Measurements from ENCODE around the gene KIFC1. TPM values are rescaled to one million over a fixed set of nuclear protein-coding genes. Genes with fewer than 3 reads are reported as not detected.

The KIFC1 gene
- total and polyA plus RNA-seq, 9 of the 15 experiments (the other 6 are each of a cell fraction or from before 2014, with no cell fraction given): 1.3 to 95.2 (median 76.9) TPM

DNA sequence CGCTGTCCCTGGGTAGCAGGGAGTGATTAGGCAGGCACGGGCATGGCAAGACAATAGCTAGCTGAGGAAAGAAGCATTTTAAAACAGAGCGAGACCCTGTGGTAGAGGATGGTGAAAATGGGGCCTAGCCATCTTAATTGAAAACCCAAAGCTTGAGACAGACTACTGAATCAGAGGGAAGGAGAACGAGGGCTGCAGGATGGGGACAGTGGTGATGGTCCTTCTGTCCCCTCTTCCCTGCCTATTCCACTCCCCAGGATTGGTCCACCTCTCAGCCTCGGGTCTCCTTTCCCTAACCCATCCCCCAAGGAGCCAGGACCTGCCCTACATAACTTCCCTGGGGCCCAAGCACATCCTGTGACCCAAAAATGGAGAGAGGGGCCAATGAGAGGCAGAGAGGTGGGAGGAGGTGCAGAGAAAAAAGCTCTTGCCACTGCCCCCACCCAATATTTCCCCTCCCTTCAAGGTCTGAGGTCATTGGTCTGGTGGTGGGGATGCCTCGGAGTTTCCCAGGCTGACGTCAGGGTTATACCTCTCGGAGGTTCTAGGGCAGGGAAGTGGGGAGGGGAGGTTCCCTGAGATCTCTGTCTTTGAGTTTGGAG is 27.2 kb downstream of the KIFC1 start (continued):
- TF ChIP-seq ZNF764 (CRISPR knock-in tag; IDR thresholded peaks at IDR 0.05; ENCODE audit: low read depth): no peak
- TF ChIP-seq, protein P1, sequence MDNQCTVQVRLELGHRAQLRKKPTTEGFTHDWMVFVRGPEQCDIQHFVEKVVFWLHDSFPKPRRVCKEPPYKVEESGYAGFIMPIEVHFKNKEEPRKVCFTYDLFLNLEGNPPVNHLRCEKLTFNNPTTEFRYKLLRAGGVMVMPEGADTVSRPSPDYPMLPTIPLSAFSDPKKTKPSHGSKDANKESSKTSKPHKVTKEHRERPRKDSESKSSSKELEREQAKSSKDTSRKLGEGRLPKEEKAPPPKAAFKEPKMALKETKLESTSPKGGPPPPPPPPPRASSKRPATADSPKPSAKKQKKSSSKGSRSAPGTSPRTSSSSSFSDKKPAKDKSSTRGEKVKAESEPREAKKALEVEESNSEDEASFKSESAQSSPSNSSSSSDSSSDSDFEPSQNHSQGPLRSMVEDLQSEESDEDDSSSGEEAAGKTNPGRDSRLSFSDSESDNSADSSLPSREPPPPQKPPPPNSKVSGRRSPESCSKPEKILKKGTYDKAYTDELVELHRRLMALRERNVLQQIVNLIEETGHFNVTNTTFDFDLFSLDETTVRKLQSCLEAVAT (IDR thresholded peaks at IDR 0.05): no peak
- TF ChIP-seq NR2C1 (IDR thresholded peaks at IDR 0.05): no peak
- TF ChIP-seq NR2C1 (tag; IDR thresholded peaks at IDR 0.05): no peak
- TF ChIP-seq, protein P2, sequence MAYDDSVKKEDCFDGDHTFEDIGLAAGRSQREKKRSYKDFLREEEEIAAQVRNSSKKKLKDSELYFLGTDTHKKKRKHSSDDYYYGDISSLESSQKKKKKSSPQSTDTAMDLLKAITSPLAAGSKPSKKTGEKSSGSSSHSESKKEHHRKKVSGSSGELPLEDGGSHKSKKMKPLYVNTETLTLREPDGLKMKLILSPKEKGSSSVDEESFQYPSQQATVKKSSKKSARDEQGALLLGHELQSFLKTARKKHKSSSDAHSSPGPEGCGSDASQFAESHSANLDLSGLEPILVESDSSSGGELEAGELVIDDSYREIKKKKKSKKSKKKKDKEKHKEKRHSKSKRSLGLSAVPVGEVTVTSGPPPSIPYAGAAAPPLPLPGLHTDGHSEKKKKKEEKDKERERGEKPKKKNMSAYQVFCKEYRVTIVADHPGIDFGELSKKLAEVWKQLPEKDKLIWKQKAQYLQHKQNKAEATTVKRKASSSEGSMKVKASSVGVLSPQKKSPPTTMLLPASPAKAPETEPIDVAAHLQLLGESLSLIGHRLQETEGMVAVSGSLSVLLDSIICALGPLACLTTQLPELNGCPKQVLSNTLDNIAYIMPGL (CRISPR knock-in tag; IDR thresholded peaks at IDR 0.05): 0 out of 2 replicates have a peak, but pooled peaks have one; percentile 3
- peak; percentile 76; the same call in 1 of the 2 replicates for TF ChIP-seq ZNF561 (CRISPR knock-in tag; conservative IDR thresholded peaks at IDR 0.05)
- no peak for TF ChIP-seq MBD2 (IDR thresholded peaks at IDR 0.05; ENCODE audit: borderline replicate concordance, low read depth)
- TF ChIP-seq, protein P3, sequence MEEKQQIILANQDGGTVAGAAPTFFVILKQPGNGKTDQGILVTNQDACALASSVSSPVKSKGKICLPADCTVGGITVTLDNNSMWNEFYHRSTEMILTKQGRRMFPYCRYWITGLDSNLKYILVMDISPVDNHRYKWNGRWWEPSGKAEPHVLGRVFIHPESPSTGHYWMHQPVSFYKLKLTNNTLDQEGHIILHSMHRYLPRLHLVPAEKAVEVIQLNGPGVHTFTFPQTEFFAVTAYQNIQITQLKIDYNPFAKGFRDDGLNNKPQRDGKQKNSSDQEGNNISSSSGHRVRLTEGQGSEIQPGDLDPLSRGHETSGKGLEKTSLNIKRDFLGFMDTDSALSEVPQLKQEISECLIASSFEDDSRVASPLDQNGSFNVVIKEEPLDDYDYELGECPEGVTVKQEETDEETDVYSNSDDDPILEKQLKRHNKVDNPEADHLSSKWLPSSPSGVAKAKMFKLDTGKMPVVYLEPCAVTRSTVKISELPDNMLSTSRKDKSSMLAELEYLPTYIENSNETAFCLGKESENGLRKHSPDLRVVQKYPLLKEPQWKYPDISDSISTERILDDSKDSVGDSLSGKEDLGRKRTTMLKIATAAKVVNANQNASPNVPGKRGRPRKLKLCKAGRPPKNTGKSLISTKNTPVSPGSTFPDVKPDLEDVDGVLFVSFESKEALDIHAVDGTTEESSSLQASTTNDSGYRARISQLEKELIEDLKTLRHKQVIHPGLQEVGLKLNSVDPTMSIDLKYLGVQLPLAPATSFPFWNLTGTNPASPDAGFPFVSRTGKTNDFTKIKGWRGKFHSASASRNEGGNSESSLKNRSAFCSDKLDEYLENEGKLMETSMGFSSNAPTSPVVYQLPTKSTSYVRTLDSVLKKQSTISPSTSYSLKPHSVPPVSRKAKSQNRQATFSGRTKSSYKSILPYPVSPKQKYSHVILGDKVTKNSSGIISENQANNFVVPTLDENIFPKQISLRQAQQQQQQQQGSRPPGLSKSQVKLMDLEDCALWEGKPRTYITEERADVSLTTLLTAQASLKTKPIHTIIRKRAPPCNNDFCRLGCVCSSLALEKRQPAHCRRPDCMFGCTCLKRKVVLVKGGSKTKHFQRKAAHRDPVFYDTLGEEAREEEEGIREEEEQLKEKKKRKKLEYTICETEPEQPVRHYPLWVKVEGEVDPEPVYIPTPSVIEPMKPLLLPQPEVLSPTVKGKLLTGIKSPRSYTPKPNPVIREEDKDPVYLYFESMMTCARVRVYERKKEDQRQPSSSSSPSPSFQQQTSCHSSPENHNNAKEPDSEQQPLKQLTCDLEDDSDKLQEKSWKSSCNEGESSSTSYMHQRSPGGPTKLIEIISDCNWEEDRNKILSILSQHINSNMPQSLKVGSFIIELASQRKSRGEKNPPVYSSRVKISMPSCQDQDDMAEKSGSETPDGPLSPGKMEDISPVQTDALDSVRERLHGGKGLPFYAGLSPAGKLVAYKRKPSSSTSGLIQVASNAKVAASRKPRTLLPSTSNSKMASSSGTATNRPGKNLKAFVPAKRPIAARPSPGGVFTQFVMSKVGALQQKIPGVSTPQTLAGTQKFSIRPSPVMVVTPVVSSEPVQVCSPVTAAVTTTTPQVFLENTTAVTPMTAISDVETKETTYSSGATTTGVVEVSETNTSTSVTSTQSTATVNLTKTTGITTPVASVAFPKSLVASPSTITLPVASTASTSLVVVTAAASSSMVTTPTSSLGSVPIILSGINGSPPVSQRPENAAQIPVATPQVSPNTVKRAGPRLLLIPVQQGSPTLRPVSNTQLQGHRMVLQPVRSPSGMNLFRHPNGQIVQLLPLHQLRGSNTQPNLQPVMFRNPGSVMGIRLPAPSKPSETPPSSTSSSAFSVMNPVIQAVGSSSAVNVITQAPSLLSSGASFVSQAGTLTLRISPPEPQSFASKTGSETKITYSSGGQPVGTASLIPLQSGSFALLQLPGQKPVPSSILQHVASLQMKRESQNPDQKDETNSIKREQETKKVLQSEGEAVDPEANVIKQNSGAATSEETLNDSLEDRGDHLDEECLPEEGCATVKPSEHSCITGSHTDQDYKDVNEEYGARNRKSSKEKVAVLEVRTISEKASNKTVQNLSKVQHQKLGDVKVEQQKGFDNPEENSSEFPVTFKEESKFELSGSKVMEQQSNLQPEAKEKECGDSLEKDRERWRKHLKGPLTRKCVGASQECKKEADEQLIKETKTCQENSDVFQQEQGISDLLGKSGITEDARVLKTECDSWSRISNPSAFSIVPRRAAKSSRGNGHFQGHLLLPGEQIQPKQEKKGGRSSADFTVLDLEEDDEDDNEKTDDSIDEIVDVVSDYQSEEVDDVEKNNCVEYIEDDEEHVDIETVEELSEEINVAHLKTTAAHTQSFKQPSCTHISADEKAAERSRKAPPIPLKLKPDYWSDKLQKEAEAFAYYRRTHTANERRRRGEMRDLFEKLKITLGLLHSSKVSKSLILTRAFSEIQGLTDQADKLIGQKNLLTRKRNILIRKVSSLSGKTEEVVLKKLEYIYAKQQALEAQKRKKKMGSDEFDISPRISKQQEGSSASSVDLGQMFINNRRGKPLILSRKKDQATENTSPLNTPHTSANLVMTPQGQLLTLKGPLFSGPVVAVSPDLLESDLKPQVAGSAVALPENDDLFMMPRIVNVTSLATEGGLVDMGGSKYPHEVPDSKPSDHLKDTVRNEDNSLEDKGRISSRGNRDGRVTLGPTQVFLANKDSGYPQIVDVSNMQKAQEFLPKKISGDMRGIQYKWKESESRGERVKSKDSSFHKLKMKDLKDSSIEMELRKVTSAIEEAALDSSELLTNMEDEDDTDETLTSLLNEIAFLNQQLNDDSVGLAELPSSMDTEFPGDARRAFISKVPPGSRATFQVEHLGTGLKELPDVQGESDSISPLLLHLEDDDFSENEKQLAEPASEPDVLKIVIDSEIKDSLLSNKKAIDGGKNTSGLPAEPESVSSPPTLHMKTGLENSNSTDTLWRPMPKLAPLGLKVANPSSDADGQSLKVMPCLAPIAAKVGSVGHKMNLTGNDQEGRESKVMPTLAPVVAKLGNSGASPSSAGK (IDR thresholded peaks at IDR 0.05): no peak
- no peak for TF ChIP-seq NFE2 (IDR thresholded peaks at IDR 0.05; ENCODE audit: low read depth)
- TF ChIP-seq U2AF1 (optimal IDR thresholded peaks at IDR 0.05; ENCODE audit: low read depth, low read length): no peak
- no peak for TF ChIP-seq SRSF3 (IDR thresholded peaks at IDR 0.05; ENCODE audit: insufficient read depth, low read length)
